Activated CD8-positive, alpha-beta memory T cell treated with anti-CD3 and anti-CD28 coated beads, Interleukin-2, amount 50 U/mL, for 24 hours (primary cell): Measurements from ENCODE around the gene STRN.
"Not testable (repeated sequence)": the region's sequence is repeated elsewhere in the genome, so short reads cannot be mapped to it uniquely, and the experiment has no call there.

Source experiments
- DNase-seq: peaks from one replicate; pipeline ENCODE4 v3.0.0-alpha.2; 2020; ENCODE audit errors: extremely low read depth

Gene STRN

DNA sequence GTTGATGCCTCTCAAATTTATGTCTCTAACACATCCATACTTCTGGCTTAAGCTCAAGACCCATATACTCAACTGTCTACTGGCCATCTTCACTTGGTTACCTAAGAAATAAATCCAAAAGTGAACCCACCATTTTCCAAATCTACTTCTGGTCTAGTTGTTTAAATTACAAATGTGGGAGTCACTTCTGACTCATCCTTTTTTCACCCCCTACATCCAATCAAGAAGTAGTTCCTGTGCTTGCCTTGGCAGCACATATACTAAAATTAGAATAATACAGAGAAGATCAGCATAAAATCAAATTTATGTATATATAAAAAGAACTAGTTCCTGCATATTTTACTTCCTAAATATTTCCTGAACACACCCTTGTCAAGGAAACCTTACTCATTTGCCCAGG lies 53.6 kb downstream of the STRN start:
- DNase-seq = no peak

DNA sequence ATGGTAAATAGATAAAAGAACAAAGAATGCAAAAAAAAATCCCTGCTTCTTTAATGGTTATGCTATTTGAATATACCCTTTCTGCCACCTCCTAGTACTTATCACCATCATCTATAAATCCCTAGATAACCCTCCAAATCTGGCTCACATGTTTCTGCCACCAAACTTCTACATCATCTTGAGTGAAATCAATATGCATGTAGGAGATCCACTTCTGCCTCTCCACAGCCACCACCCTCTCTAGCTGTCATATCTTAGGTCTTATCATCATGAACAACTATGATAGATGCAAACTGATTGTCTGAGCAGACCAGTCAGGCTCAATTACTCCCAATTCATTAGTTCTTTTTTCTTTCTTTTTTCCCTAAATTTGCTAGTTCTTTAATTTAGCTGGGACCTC lies 55.3 kb downstream of the STRN start:
- DNase-seq = no peak

- DNase-seq = no peak
Observed at GRCh38 chr2:36906277-36906676, 60.1 kb downstream of the STRN start.

DNA sequence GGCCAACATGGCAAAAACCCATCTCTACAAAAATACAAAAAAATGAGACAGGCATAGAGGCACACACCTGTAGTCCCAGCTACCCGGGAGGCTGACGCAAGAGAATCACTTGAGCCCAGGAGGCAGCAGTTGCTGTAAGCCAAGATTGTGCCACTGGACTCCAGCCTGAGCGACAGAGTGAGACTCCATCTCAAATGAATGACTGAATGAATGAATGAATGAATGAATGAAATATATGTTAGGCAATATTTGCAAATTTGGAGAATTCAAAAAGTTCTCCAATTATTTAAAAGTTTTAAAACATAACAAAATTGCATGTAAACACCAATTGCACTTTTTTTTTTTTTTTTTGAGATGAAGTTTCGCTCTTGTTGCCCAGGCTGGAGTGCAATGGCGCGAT lies 61.7 kb downstream of the STRN start:
- DNase-seq = no peak

- DNase-seq = no peak
Observed at GRCh38 chr2:36902385-36903120, 63.8 kb downstream of the STRN start.

DNA sequence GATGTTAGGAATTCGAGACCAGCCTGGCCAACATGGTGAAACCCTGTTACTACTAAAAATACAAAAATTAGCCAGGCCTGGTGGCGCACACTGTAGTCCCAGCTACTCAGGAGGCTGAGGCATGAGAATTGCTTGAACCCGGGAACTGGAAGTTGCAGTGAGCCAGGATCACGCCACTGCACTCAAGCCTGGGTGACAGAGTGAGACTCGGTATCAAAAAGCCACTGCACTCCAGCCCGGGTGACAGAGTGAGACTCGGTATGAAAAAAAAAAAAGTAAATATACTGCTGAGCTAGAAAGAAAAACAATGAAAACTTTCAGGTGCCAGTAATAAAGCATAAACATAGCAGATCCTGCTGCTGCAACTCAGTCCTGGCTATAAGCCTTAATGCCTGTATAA lies 73.5 kb downstream of the STRN start:
- no peak for DNase-seq

DNA sequence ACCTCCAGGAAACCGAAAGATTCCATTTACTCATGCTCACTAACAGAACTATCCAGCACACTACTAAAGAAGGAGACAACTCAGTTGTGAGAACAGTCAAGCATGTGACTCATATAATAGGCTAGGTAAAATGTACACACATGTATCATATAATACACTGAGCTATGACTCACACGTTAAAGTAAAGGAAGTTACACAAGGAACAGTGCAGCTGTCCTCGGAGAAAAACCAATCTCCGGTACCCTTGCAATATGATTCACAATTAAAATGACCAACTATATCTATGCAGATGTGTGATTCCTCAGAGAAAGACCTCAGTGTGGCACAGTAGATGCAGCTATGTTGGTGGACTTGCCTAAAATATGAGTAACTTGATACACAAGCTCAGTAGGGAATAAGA lies 76.5 kb downstream of the STRN start:
- DNase-seq = no peak

GRCh38 chr2:36887095-36887494 lies 79.2 kb downstream of the STRN start:
- DNase-seq = not testable (repeated sequence)

DNA sequence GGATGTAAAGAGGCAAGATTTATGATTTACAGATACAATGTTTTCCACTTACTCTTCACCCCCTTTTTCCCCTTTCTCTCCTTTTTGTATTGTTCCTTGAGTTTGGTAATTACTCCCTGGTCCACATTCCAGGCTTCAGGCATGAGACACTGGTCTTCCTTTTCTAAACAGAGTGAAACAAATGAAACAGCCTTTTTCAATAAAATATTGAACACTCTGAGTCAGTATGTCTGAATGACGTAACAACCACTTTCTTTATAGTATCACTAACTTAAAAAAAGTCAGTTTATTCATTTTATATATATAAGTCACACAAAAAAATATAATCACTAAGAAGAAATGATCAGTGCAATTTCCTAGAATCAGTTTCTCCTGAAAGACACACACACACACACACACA lies 79.7 kb downstream of the STRN start:
- no peak for DNase-seq

GRCh38 chr2:36885605-36886004 lies 80.7 kb downstream of the STRN start:
- no peak for DNase-seq

DNA sequence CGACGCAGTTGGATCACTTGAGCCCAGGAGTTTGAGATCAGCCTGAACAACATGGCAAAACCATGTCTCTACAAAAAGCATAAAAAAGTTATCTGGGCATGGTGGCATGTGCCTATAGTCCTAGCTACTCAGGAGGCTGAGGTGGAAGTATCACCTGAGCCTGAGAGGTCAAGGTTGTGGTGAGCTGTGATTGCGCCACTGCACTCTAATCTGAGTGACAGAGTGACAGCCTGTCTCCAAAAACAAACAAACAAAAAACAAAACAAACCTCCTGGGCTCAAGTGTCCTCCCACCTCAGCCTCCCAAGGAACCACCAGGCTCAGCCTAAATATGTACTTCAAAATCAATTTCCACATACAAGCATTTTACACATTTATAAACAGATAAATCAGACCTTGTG lies 83.8 kb downstream of the STRN start:
- DNase-seq = no peak

GRCh38 chr2:36881816-36882215 lies 84.5 kb downstream of the STRN start:
- no peak for DNase-seq

GRCh38 chr2:36878429-36878828 lies 87.9 kb downstream of the STRN start:
- no peak for DNase-seq

GRCh38 chr2:36871068-36871707 lies 95.1 kb downstream of the STRN start:
- DNase-seq = no peak

DNA sequence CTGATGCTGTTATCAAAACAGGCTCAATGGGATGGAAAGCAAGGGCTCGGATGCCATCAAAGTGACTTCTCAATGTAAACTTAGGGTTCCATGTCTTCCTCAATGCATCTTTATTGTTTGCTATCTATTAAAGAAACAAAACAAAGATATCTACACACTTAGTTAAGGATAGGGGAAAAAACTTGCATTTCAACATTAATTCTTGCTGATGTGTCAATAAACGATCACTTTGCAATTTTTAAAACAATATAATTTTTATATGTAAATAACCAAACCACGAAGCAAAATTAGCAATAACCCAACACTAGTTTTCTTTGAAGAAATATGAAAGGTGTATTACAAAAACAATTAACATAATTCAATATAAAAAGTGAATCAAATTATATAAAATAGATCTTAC lies 96.7 kb downstream of the STRN start:
- DNase-seq = no peak

GRCh38 chr2:36861896-36862295 lies 104.4 kb downstream of the STRN start:
- DNase-seq = no peak

- DNase-seq = no peak
Observed at GRCh38 chr2:36859366-36859792, 107.0 kb downstream of the STRN start.

DNA sequence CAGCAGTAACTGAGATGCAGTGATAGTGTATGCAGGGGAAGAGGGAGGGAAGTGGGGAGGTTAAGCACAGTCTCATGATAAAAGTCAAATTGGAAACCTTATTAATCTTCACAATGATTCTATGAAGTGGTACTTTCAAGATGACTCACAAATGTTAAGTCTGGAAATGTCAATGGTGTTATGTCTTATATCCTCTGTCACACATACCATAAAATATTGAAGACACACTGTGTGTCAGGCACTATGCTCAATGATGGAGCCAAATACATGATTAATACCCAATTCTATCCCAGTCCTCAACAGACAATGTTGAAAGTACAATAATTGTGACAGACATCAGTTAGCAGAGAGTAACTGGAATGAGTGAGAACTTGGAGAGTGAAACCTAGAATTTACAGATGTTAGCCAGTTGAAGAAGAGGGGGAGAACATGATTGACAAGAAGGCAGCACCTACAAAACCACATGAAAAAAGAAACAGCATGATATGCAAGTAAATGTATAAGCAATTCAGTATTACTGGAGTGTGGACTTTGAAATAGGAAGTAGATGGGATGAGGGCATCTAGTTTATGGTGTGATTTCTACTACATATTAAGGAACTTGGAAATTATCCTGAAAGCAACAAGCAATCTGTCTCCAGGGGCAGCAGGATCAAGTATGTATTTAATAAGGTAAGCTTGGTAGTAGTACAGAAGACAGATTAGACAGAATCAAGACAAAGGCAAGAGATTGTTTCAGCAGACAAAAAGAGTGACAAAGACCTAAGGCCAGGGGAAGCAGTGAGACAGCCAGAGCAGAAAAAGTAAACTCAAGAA lies 107.6 kb downstream of the STRN start:
- DNase-seq = no peak

DNA sequence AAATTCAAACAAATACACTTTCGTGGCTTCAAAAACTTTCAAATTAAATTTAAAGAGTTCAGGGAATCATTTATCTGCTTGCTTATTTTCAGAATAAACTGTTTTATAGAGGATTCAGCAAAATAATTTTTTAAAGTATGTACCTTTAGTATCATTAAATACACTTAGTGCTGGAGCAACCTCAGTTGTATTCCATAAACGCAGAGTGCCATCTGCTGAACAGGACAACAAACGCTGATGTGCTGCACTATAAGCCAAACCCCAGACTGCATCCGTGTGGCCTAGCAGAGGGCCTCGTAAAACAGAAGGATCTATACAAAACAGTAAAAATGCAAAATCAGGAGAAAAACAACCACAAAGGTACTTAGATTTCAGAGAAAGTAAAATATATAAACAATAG lies 108.6 kb downstream of the STRN start:
- no peak for DNase-seq

DNA sequence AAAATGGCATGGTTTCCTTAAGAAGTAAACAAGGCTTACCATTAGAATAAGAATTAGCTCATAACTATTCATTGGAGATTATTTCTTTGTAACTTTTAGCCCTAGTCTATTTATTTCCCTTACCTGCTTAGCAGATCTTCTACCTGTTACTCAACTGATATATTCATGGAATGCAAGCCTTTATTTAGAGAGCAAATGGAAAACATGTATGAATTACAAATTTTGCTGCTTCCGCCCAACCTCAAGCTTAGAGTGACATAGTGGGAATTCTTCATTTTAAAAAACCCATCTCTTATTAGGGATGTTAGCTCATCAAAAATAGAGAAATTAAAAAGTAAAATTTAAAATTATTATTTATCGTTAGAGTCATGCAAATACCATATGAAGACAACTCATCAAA lies 110.9 kb downstream of the STRN start:
- DNase-seq = no peak

GRCh38 chr2:36854241-36854640 lies 112.1 kb downstream of the STRN start:
- DNase-seq = no peak

- no peak for DNase-seq
Observed at GRCh38 chr2:36849265-36849664, 117.1 kb downstream of the STRN start.

DNA sequence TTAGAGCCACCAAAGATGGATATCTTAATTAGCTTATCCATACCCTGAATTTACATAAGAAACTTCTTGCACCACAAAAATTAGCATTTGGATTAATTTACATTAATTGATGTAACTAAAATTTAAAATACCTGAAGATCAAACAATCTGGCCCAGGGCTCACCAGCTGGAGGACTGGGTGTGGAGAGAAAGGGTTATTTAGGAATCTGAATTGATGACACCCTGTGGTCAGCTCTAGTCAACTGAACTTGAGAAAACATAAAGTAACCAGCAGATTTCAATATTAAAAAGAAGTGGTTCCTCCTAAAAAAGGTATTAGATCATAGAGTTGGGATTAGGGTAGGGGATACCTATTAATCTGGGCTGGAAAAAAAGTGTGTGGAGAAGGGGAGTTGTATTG lies 122.5 kb downstream of the STRN start:
- no peak for DNase-seq
